Skeletal muscle tissue (tissue), 4 donors: ENCODE data around the gene FAM53B. TPM values are rescaled to one million over a fixed set of nuclear protein-coding genes. Genes with fewer than 3 reads are reported as not detected.
A peak's percentile ranks its signal among the peaks of the same experiment; 100 is the strongest.

Experiments used
- H3K27ac ChIP-seq: one replicate; pipeline ENCODE4 v1.7.0; 2013; ENCODE audit warnings: mild to moderate bottlenecking, low read depth, low read length, inconsistent platforms
- H3K27me3 ChIP-seq, 3 donors: one replicate each; pipeline ENCODE4 v1.7.0; 2013; ENCODE audit warnings: low read length in 3 of 3; ENCODE audit not compliant: control insufficient read depth in 3 of 3, insufficient read depth in 3 of 3
- H3K36me3 ChIP-seq, 3 donors: one replicate each; pipeline ENCODE4 v1.7.0; 2013; ENCODE audit warnings: low read length in 3 of 3; ENCODE audit not compliant: control insufficient read depth in 3 of 3, insufficient read depth in 3 of 3
- H3K4me1 ChIP-seq, 3 donors: one replicate each; pipeline ENCODE4 v1.7.0; 2013; ENCODE audit warnings: low read length in 3 of 3, mild to moderate bottlenecking in 3 of 3; ENCODE audit not compliant: control insufficient read depth in 3 of 3, insufficient read depth in 3 of 3
- H3K4me3 ChIP-seq, 3 donors: one replicate each; pipeline ENCODE4 v1.7.0; 2013; ENCODE audit warnings: low read length in 3 of 3
- H3K9ac ChIP-seq, 3 donors: one replicate each; pipeline ENCODE4 v1.7.0; 2013; ENCODE audit warnings: low read length in 3 of 3, mild to moderate bottlenecking in 3 of 3, moderate library complexity in 2 of 3, low read depth in 1 of 3
- H3K9me3 ChIP-seq, 3 donors: one replicate each; pipeline ENCODE4 v1.7.0; 2013; ENCODE audit warnings: low read length in 3 of 3; ENCODE audit not compliant: control insufficient read depth in 3 of 3
- total RNA-seq: library from RNA; depleted of rRNA; stranded (reverse); fragments of >200 nt; gene quantifications from one replicate; pipeline ENCODE4 v1.2.3, GENCODE V29; 2014
- donor health status: Osteomylitis.

FAM53B gene
- total RNA-seq, 1 donor from 2014 or later = 32.4 TPM

- no peaks in the 10 kb centered on the region for H3K4me1 ChIP-seq
- no peak overlapping the region for H3K27ac ChIP-seq
- no peak overlapping the region for H3K9ac ChIP-seq
- H3K36me3 ChIP-seq = no peaks in the 10 kb centered on the region
- no peak overlapping the region for H3K4me3 ChIP-seq
- no peaks in the 10 kb centered on the region for H3K27me3 ChIP-seq
- no peaks in the 10 kb centered on the region for H3K9me3 ChIP-seq
Measured at GRCh38 chr10:124595143-124595883, 148.9 kb downstream of the FAM53B start.

- no peak overlapping the region for H3K27ac ChIP-seq
- H3K9me3 ChIP-seq = no peaks in the 10 kb centered on the region
- no peaks in the 10 kb centered on the region for H3K27me3 ChIP-seq
- H3K4me3 ChIP-seq = no peak overlapping the region
- peaks cover 1 to 5% (median 3%) of the 10 kb centered on the region in 3 donors for H3K4me1 ChIP-seq
- H3K9ac ChIP-seq = no peak overlapping the region
- H3K36me3 ChIP-seq = no peaks in the 10 kb centered on the region
Measured at GRCh38 chr10:124594240-124594639, 149.9 kb downstream of the FAM53B start.

- Histone ChIP-seq H3K36me3 (no peaks in the 10 kb centered on the region), H3K9me3 (no peaks in the 10 kb centered on the region), H3K9ac (no peak overlapping the region), H3K4me3 (no peak overlapping the region), H3K27me3 (no peaks in the 10 kb centered on the region), H3K4me1 (peaks cover 9 to 13% (median 10%) of the 10 kb centered on the region in 3 donors), H3K27ac (no peak overlapping the region)
Measured at GRCh38 chr10:124593431-124593985, 150.7 kb downstream of the FAM53B start.

GRCh38 chr10:124592736-124593430, 151.3 kb downstream of the FAM53B start:
- peaks cover 12 to 19% (median 14%) of the 10 kb centered on the region in 3 donors for H3K4me1 ChIP-seq
- H3K27ac ChIP-seq = no peak overlapping the region
- H3K27me3 ChIP-seq = no peaks in the 10 kb centered on the region
- H3K36me3 ChIP-seq = no peaks in the 10 kb centered on the region
- H3K4me3 ChIP-seq = no peak overlapping the region
- H3K9me3 ChIP-seq = no peaks in the 10 kb centered on the region
- H3K9ac ChIP-seq = no peak overlapping the region

GRCh38 chr10:124592101-124592500, 152.1 kb downstream of the FAM53B start:
- H3K27ac ChIP-seq = no peak overlapping the region

GRCh38 chr10:124591123-124591495, 153.1 kb downstream of the FAM53B start:
- Histone ChIP-seq H3K27me3 (no peaks in the 10 kb centered on the region), H3K9ac (no peak overlapping the region), H3K9me3 (no peaks in the 10 kb centered on the region), H3K4me1 (peaks cover 12 to 21% (median 17%) of the 10 kb centered on the region in 3 donors), H3K27ac (no peak overlapping the region), H3K4me3 (no peak overlapping the region), H3K36me3 (no peaks in the 10 kb centered on the region)

More at GRCh38 chr10:124592101-124592500, 152.1 kb downstream of the FAM53B start:
- no peaks in the 10 kb centered on the region for H3K27me3 ChIP-seq
- H3K36me3 ChIP-seq = no peaks in the 10 kb centered on the region
- no peaks in the 10 kb centered on the region for H3K9me3 ChIP-seq
- H3K4me1 ChIP-seq = peaks cover 12 to 21% (median 17%) of the 10 kb centered on the region in 3 donors
- no peak overlapping the region for H3K9ac ChIP-seq
- no peak overlapping the region for H3K4me3 ChIP-seq

- Histone ChIP-seq H3K4me3 (no peak overlapping the region), H3K27me3 (no peaks in the 10 kb centered on the region), H3K4me1 (peaks cover 12 to 21% (median 17%) of the 10 kb centered on the region in 3 donors), H3K9me3 (no peaks in the 10 kb centered on the region), H3K36me3 (no peaks in the 10 kb centered on the region), H3K9ac (no peak overlapping the region), H3K27ac (no peak overlapping the region)
Measured at GRCh38 chr10:124590216-124591122, 153.7 kb downstream of the FAM53B start.

- Histone ChIP-seq H3K36me3 (no peaks in the 10 kb centered on the region), H3K9ac (peak overlapping the region in 2 of 3 donors; percentile 1 to 71), H3K4me3 (peak overlapping the region in 1 of 3 donors; percentile 65), H3K9me3 (no peaks in the 10 kb centered on the region), H3K4me1 (peaks cover 12 to 21% (median 17%) of the 10 kb centered on the region in 3 donors), H3K27ac (peak overlapping the region; percentile 66), H3K27me3 (no peaks in the 10 kb centered on the region)
Measured at GRCh38 chr10:124589491-124590041, 154.6 kb downstream of the FAM53B start.

- Histone ChIP-seq H3K9me3 (no peaks in the 10 kb centered on the region), H3K27ac (peak overlapping the region; percentile 66), H3K27me3 (no peaks in the 10 kb centered on the region), H3K4me1 (peaks cover 12 to 21% (median 17%) of the 10 kb centered on the region in 3 donors), H3K36me3 (no peaks in the 10 kb centered on the region), H3K4me3 (peak overlapping the region in 2 of 3 donors; percentile 45 to 65), H3K9ac (peak overlapping the region in 2 of 3 donors; percentile 1 to 71)
Measured at GRCh38 chr10:124588736-124589490, 155.3 kb downstream of the FAM53B start.
